IMR-90 (cell line): ENCODE data around the gene FBLN1. TPM values are rescaled to one million over a fixed set of nuclear protein-coding genes. Genes with fewer than 3 reads are reported as not detected.

Experiments used
- ATAC-seq: fragments of 200-7000 bp; cut with Tn5 transposase; 2 replicates; pipeline ENCODE4 v1.9.1; 2020; ENCODE audit warnings: low read depth, mild to moderate bottlenecking, moderate library complexity
- BruUV-seq: library from RNA; stranded (reverse); fragments of 400-500 nt; replicated peaks from 2 replicates; lab custom pipeline; 2021; lab: Mats Ljungman, UMichigan
- CTCF ChIA-PET: fragments of 300-600 bp; formaldehyde crosslinking; extraction: SDS; loops from one replicate; lab custom pipeline; 2021; ENCODE audit warnings: antibody characterized with exemption; lab: Yijun Ruan, JAX
- POLR2A ChIA-PET: fragments of 300-600 bp; sonication (Branson Sonifier 250); formaldehyde crosslinking; loops from one replicate; lab custom pipeline; 2022; ENCODE audit warnings: antibody characterized with exemption; ENCODE audit not compliant: unreplicated experiment; lab: Charles Lee
- DNase-seq: peaks from one replicate; pipeline ENCODE4 v3.0.0; 2013
- H2AFZ ChIP-seq: replicated peaks from 2 replicates; pipeline ENCODE3; 2013; ENCODE audit warnings: low read length, mild to moderate bottlenecking; ENCODE audit not compliant: poor library complexity
- H2AK5ac ChIP-seq: 2 replicates; pipeline ENCODE4 v1.6.1; 2013; ENCODE audit warnings: low read depth, low read length, inconsistent platforms
- H2AK9ac ChIP-seq: replicated peaks from 2 replicates; pipeline ENCODE3; 2013; ENCODE audit warnings: mild to moderate bottlenecking, low read depth, low read length, moderate library complexity; ENCODE audit not compliant: poor library complexity
- H2BK120ac ChIP-seq: 2 replicates; pipeline ENCODE4 v1.6.1; 2013; ENCODE audit warnings: low read depth, low read length, inconsistent platforms
- H2BK15ac ChIP-seq: 3 replicates; pipeline ENCODE4 v1.6.1; 2013; ENCODE audit warnings: low read depth, low read length, inconsistent platforms
- H2BK20ac ChIP-seq: 2 replicates; pipeline ENCODE4 v1.6.1; 2013; ENCODE audit warnings: low read depth, mild to moderate bottlenecking, inconsistent platforms, low read length, moderate library complexity
- H2BK5ac ChIP-seq: 2 replicates; pipeline ENCODE4 v1.6.1; 2013; ENCODE audit warnings: mild to moderate bottlenecking, low read depth, low read length, inconsistent platforms; ENCODE audit not compliant: poor library complexity, severe bottlenecking
- H3K14ac ChIP-seq: replicated peaks from 2 replicates; pipeline ENCODE4 v1.6.1; 2013; ENCODE audit warnings: low read depth, low read length, inconsistent platforms
- H3K18ac ChIP-seq: 2 replicates; pipeline ENCODE4 v1.6.1; 2013; ENCODE audit warnings: low read depth, low read length, control low read depth
- H3K23ac ChIP-seq: 2 replicates; pipeline ENCODE4 v1.6.1; 2013; ENCODE audit warnings: low read depth, low read length, inconsistent platforms
- H3K27ac ChIP-seq: 2 replicates; pipeline ENCODE4 v1.5.1; 2013; ENCODE audit warnings: mild to moderate bottlenecking, control low read depth, low read length; ENCODE audit not compliant: insufficient read depth
- H3K27me3 ChIP-seq: 2 replicates; pipeline ENCODE4 v1.6.1; 2013; ENCODE audit warnings: low read length; ENCODE audit not compliant: control insufficient read depth, insufficient read depth
- H3K36me3 ChIP-seq: 2 replicates; pipeline ENCODE4 v1.6.1; 2013; ENCODE audit warnings: low read length, mixed read lengths; ENCODE audit not compliant: control insufficient read depth, insufficient read depth
- H3K4ac ChIP-seq: 2 replicates; pipeline ENCODE4 v1.6.1; 2013; ENCODE audit warnings: low read depth, low read length, inconsistent platforms
- H3K4me1 ChIP-seq: 2 replicates; pipeline ENCODE4 v1.6.1; 2013; ENCODE audit warnings: low read length, mixed read lengths; ENCODE audit not compliant: control insufficient read depth, insufficient read depth
- H3K4me2 ChIP-seq: 2 replicates; pipeline ENCODE4 v1.6.1; 2013; ENCODE audit warnings: low read depth, mild to moderate bottlenecking, control low read depth, low read length, moderate library complexity
- H3K4me3 ChIP-seq: 2 replicates; pipeline ENCODE4 v1.5.1; 2013; ENCODE audit warnings: low read depth, mild to moderate bottlenecking, control low read depth, low read length, moderate library complexity; ENCODE audit not compliant: insufficient read depth
- H3K56ac ChIP-seq: 2 replicates; pipeline ENCODE4 v1.6.1; 2013; ENCODE audit warnings: low read length, inconsistent platforms; ENCODE audit not compliant: insufficient read depth; ENCODE audit errors: extremely low read depth
- H3K79me1 ChIP-seq, 2 experiments: 2 replicates each; pipeline ENCODE4 v1.6.1; 2013; ENCODE audit warnings: low read length in 2 of 2, inconsistent platforms in 1 of 2, low read depth in 1 of 2
- H3K9ac ChIP-seq: 2 replicates; pipeline ENCODE4 v1.6.1; 2013; ENCODE audit warnings: low read depth, low read length, control low read depth
- H3K9me1 ChIP-seq: 2 replicates; pipeline ENCODE4 v1.6.1; 2013; ENCODE audit warnings: low read length, inconsistent platforms; ENCODE audit not compliant: insufficient read depth
- H3K9me3 ChIP-seq: 2 replicates; pipeline ENCODE4 v1.6.1; 2013; ENCODE audit warnings: low read length; ENCODE audit not compliant: control insufficient read depth, insufficient read depth
- H4K20me1 ChIP-seq: 2 replicates; pipeline ENCODE4 v1.6.1; 2013; ENCODE audit warnings: low read length, inconsistent platforms; ENCODE audit not compliant: insufficient read depth
- H4K5ac ChIP-seq: 2 replicates; pipeline ENCODE4 v1.6.1; 2013; ENCODE audit warnings: mild to moderate bottlenecking, low read depth, low read length, control low read depth
- H4K8ac ChIP-seq, 2 experiments: 2 replicates each; pipeline ENCODE4 v1.6.1; 2013; ENCODE audit warnings: low read depth in 2 of 2, low read length in 2 of 2, control low read depth in 1 of 2, inconsistent platforms in 1 of 2
- H4K91ac ChIP-seq: 2 replicates; pipeline ENCODE4 v1.6.1; 2013; ENCODE audit warnings: low read depth, low read length, inconsistent platforms; ENCODE audit not compliant: insufficient read depth
- BHLHE40 ChIP-seq: fragments of 150-350 bp; IDR thresholded peaks from 2 replicates; pipeline ENCODE4 v1.6.1; 2016; ENCODE audit warnings: mild to moderate bottlenecking, low read depth, low read length
- CHD1 ChIP-seq: IDR thresholded peaks from 2 replicates; pipeline ENCODE4 v1.6.1; 2012; ENCODE audit warnings: low read depth, low read length, improper control_type of control experiment
- MAFK ChIP-seq: IDR thresholded peaks from 2 replicates; pipeline ENCODE4 v1.6.1; 2012; ENCODE audit warnings: low read depth, low read length, improper control_type of control experiment
- MAZ ChIP-seq: IDR thresholded peaks from 2 replicates; pipeline ENCODE4 v1.6.1; 2012; ENCODE audit warnings: low read depth, mild to moderate bottlenecking, low read length, improper control_type of control experiment, moderate library complexity, borderline replicate concordance
- MXI1 ChIP-seq: IDR thresholded peaks from 2 replicates; pipeline ENCODE4 v1.6.1; 2012; ENCODE audit warnings: low read depth, mild to moderate bottlenecking, low read length, moderate library complexity, borderline replicate concordance
- NFE2L2 ChIP-seq: fragments of 150-350 bp; IDR thresholded peaks from 2 replicates; pipeline ENCODE4 v1.6.1; 2016; ENCODE audit warnings: low read depth, mild to moderate bottlenecking, low read length
- POLR2A ChIP-seq: IDR thresholded peaks from 2 replicates; pipeline ENCODE4 v1.6.1; 2012; ENCODE audit warnings: mild to moderate bottlenecking, low read depth, low read length
- RAD21 ChIP-seq: IDR thresholded peaks from 2 replicates; pipeline ENCODE4 v1.6.1; 2012; ENCODE audit warnings: low read length, improper control_type of control experiment
- RCOR1 ChIP-seq: IDR thresholded peaks from 2 replicates; pipeline ENCODE4 v1.6.1; 2012; ENCODE audit warnings: mild to moderate bottlenecking, low read length, improper control_type of control experiment; ENCODE audit not compliant: insufficient replicate concordance
- RFX5 ChIP-seq: IDR thresholded peaks from 2 replicates; pipeline ENCODE4 v1.8.0; 2012; ENCODE audit warnings: low read depth, mild to moderate bottlenecking, low read length, moderate library complexity
- WGBS, 2 experiments: methylation state at CpG; one replicate each; pipeline versions ENCODE4 v1.1.5 to v1.1.7; 2013; ENCODE audit warnings: missing lambda C conversion rate in 2 of 2; ENCODE audit not compliant: insufficient read length in 1 of 2; ENCODE audit errors: extremely low coverage in 2 of 2; 5-methylcytosine and 5-hydroxymethylcytosine counted together
- dilution Hi-C: fragments of 300-500 bp; cut with HindIII; formaldehyde crosslinking; loops from one replicate; pipeline ENCODE4 v1.14.3; 2018; ENCODE audit warnings: low sequenced_read_pairs; ENCODE audit not compliant: unreplicated experiment
- in situ Hi-C: fragments of 300-500 bp; cut with MboI; formaldehyde crosslinking; loops from 3 replicates; pipeline ENCODE4 v1.14.3; 2019; ENCODE audit warnings: low sequenced_read_pairs, inconsistent platforms, mixed read lengths
- intact Hi-C: fragments of 100-400 bp; cut with micrococcal nuclease; formaldehyde crosslinking; loops from 2 replicates; pipeline ENCODE4 v1.10.0; 2022
- polyA plus RNA-seq, 3 experiments: library from polyadenylated mRNA; depleted of rRNA; stranded (reverse); fragments of >200 nt; gene quantifications; 2 replicates each; pipeline ENCODE4 v1.2.3, GENCODE V29; 2012; ENCODE audit warnings: low replicate concordance in 1 of 3
- total RNA-seq: library from RNA; depleted of rRNA; stranded (reverse); fragments of >200 nt; gene quantifications from 2 replicates; pipeline ENCODE4 v1.2.3, GENCODE V29; 2012
- TF ChIP-seq, protein P1 (sequence below): fragments of 150-350 bp; IDR thresholded peaks from 2 replicates; pipeline ENCODE4 v1.6.1; 2016; ENCODE audit warnings: low read depth, mild to moderate bottlenecking, low read length, moderate library complexity, borderline replicate concordance
- TF ChIP-seq, protein P2 (sequence below): fragments of 150-350 bp; IDR thresholded peaks from 2 replicates; pipeline ENCODE4 v1.6.1; 2017; ENCODE audit warnings: mild to moderate bottlenecking, antibody characterized with exemption, low read length, low read depth

Gene FBLN1
- total and polyA plus RNA-seq, 2 of the 4 experiments (the other 2 are of a cell fraction): 11.3 to 87.9 TPM

DNA sequence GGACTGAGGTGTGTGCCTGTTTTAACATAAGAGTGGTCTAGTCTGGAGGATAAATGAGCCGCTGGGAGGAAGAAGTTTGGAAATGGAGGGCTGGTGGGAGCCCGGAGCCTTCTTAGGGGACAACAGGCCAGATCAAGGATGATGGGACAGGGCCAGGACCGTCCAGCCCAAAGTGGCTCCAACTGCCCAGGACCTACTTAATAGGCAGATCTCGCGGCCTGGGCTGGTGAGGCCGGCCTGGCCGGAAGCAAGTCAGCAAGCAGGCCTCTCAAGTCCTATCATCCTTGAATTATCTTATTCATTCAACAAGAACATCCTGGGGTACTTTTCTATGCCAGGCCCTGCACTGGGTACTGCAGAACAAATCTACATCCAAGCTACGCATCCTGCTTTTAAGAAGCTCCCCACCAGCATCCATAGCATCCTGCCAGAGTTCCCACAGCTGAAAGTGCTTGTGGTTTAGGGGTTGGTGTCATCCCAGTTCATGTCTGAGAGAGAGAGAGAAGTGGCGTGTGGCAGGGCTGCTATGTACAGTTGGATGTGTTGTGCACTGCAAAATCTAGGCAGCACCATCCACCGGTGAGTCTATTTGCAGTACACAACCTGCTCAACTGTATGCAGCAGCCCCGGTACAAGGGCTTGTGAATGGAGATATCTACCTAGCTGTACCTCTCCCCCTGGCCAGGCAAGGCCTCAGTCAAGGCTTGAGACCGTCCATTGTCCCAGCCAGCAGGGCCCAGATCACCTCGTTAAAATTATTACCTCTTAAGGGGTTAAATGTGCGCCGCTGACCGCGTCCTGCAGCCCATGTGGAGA, 82.1 kb downstream of the FBLN1 start:
- no peak overlapping the region for H3K23ac ChIP-seq
- 81% methylated on average over 5 of the region's 17 CpGs; no CpG with 5 or more reads in 1 of the 2 experiments for WGBS, 2 experiments
- H3K4me3 ChIP-seq: no peak overlapping the region
- no peak overlapping the region for H2AFZ ChIP-seq
- ChIA-PET POLR2A (no interaction called here), CTCF (no interaction called here)
- H4K5ac ChIP-seq: no peak overlapping the region
- no peak overlapping the region for H2BK20ac ChIP-seq
- no peak overlapping the region; the same call in 1 of the 2 replicates for H3K14ac ChIP-seq
- H3K9me1 ChIP-seq: peaks cover 13% of the 10 kb centered on the region
- in situ Hi-C loops (no loop called here), intact Hi-C loops (loop anchor here (1.0 to 10.0 kb wide), 2 partner anchors 36 to 260 kb away; no protein-coding TSS in a partner anchor), dilution Hi-C loops (no loop called here)
- H3K4me1 ChIP-seq: peaks cover 22% of the 10 kb centered on the region
- no peak overlapping the region for H4K8ac ChIP-seq
- no peak overlapping the region for H2AK9ac ChIP-seq
- no peak overlapping the region for H2BK5ac ChIP-seq
- no TSS peak for BruUV-seq
- no peak overlapping the region for H3K9ac ChIP-seq
- no peak overlapping the region for H3K56ac ChIP-seq
- peaks cover 0 to 9% of the 10 kb centered on the region in 2 experiments; a peak in 2 of 4 replicates for H3K79me1 ChIP-seq
- no peak overlapping the region for H2BK15ac ChIP-seq
- H3K27me3 ChIP-seq: no peaks in the 10 kb centered on the region
- ATAC-seq (no peak), DNase-seq (peak; percentile 21)
- H3K27ac ChIP-seq: no peak overlapping the region
- no peak overlapping the region for H4K91ac ChIP-seq
- H3K36me3 ChIP-seq: peaks cover 59% of the 10 kb centered on the region; the same call in 1 of the 2 replicates
- no peaks in the 10 kb centered on the region for H3K9me3 ChIP-seq
- no peak overlapping the region for H3K4me2 ChIP-seq
- peaks cover 8% of the 10 kb centered on the region for H4K20me1 ChIP-seq
- TF ChIP-seq MAFK: no peak
- TF ChIP-seq RAD21: no peak
- TF ChIP-seq MAZ: no peak
- no peak for TF ChIP-seq BHLHE40
- TF ChIP-seq MXI1: no peak
- TF ChIP-seq POLR2A: no peak
- TF ChIP-seq, protein P1, sequence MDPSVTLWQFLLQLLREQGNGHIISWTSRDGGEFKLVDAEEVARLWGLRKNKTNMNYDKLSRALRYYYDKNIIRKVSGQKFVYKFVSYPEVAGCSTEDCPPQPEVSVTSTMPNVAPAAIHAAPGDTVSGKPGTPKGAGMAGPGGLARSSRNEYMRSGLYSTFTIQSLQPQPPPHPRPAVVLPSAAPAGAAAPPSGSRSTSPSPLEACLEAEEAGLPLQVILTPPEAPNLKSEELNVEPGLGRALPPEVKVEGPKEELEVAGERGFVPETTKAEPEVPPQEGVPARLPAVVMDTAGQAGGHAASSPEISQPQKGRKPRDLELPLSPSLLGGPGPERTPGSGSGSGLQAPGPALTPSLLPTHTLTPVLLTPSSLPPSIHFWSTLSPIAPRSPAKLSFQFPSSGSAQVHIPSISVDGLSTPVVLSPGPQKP: no peak
- TF ChIP-seq RCOR1: no peak
- no peak for TF ChIP-seq NFE2L2
- no peak for TF ChIP-seq RFX5
- TF ChIP-seq CHD1: no peak
- TF ChIP-seq, protein P2, sequence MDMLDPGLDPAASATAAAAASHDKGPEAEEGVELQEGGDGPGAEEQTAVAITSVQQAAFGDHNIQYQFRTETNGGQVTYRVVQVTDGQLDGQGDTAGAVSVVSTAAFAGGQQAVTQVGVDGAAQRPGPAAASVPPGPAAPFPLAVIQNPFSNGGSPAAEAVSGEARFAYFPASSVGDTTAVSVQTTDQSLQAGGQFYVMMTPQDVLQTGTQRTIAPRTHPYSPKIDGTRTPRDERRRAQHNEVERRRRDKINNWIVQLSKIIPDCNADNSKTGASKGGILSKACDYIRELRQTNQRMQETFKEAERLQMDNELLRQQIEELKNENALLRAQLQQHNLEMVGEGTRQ: no peak
- no peak overlapping the region for H3K18ac ChIP-seq
- no peak overlapping the region for H2BK120ac ChIP-seq
- H3K4ac ChIP-seq: no peak overlapping the region
- H2AK5ac ChIP-seq: peak overlapping the region; percentile 49; the same call in 1 of the 2 replicates
